ENCODE results near the gene NEGR1. TPM values are rescaled to one million over a fixed set of nuclear protein-coding genes. Genes with fewer than 3 reads are reported as not detected.

NEGR1 gene
- total RNA-seq, 1 experiment from 2014 or later: 19.2 TPM

- H3K27ac Mint-ChIP-seq (ENCODE audit: unreplicated experiment): no peak overlapping the region
These were observed 631.1 kb downstream of the NEGR1 start for GRCh38 chr1:71651214-71651613.

GRCh38 chr1:71650119-71650518 is 632.2 kb downstream of the NEGR1 start:
- intact Hi-C loops (cut with micrococcal nuclease; ENCODE audit: unreplicated experiment): no loop called here
- H3K4me1 Mint-ChIP-seq (ENCODE audit: low read depth, unreplicated experiment): no peaks in the 10 kb centered on the region
- BruUV-seq (replicated peaks): no TSS peak
- no peaks in the 10 kb centered on the region for H3K27me3 Mint-ChIP-seq (ENCODE audit: unreplicated experiment)
- H3K4me3 Mint-ChIP-seq (ENCODE audit: low read depth, unreplicated experiment): no peak overlapping the region
- H3K36me3 Mint-ChIP-seq (ENCODE audit: insufficient read depth, unreplicated experiment): no peaks in the 10 kb centered on the region
- TF ChIP-seq CTCF (IDR thresholded peaks at IDR 0.05; ENCODE audit: unreplicated experiment): no peak
- H3K9me3 Mint-ChIP-seq (ENCODE audit: low read depth, unreplicated experiment): no peaks in the 10 kb centered on the region
- DNase-seq: no peak
- CTCF ChIA-PET: interaction anchor here (0.5 kb wide), 1 partner anchor 246 kb away, joined by 3 read pairs; no protein-coding TSS in a partner anchor
- H3K27ac Mint-ChIP-seq (ENCODE audit: unreplicated experiment): no peak overlapping the region

More at GRCh38 chr1:71651214-71651613, 631.1 kb downstream of the NEGR1 start:
- Mint-ChIP-seq H3K9me3 (ENCODE audit: low read depth, unreplicated experiment) (no peaks in the 10 kb centered on the region), H3K4me3 (ENCODE audit: low read depth, unreplicated experiment) (no peak overlapping the region), H3K4me1 (ENCODE audit: low read depth, unreplicated experiment) (no peaks in the 10 kb centered on the region), H3K27me3 (ENCODE audit: unreplicated experiment) (no peaks in the 10 kb centered on the region), H3K36me3 (ENCODE audit: insufficient read depth, unreplicated experiment) (no peaks in the 10 kb centered on the region)
- DNase-seq: no peak
- CTCF ChIA-PET: no interaction called here
- intact Hi-C loops (cut with micrococcal nuclease; ENCODE audit: unreplicated experiment): no loop called here
- TF ChIP-seq CTCF (IDR thresholded peaks at IDR 0.05; ENCODE audit: unreplicated experiment): no peak
- no TSS peak for BruUV-seq (replicated peaks)

- no peak for TF ChIP-seq CTCF (IDR thresholded peaks at IDR 0.05; ENCODE audit: unreplicated experiment)
- H3K4me3 Mint-ChIP-seq (ENCODE audit: low read depth, unreplicated experiment): no peak overlapping the region
- no peaks in the 10 kb centered on the region for H3K27me3 Mint-ChIP-seq (ENCODE audit: unreplicated experiment)
- no peaks in the 10 kb centered on the region for H3K36me3 Mint-ChIP-seq (ENCODE audit: insufficient read depth, unreplicated experiment)
- no peaks in the 10 kb centered on the region for H3K4me1 Mint-ChIP-seq (ENCODE audit: low read depth, unreplicated experiment)
- no peaks in the 10 kb centered on the region for H3K9me3 Mint-ChIP-seq (ENCODE audit: low read depth, unreplicated experiment)
- DNase-seq: no peak
- no TSS peak for BruUV-seq (replicated peaks)
- CTCF ChIA-PET: interaction anchor here (0.5 kb wide), 1 partner anchor 247 kb away, joined by 3 read pairs; no protein-coding TSS in a partner anchor
- no peak overlapping the region for H3K27ac Mint-ChIP-seq (ENCODE audit: unreplicated experiment)
- intact Hi-C loops (cut with micrococcal nuclease; ENCODE audit: unreplicated experiment): no loop called here
These were observed 632.7 kb downstream of the NEGR1 start for GRCh38 chr1:71649608-71650007.

GRCh38 chr1:71647513-71648300 is 634.6 kb downstream of the NEGR1 start:
- no peak overlapping the region for H3K27ac Mint-ChIP-seq (ENCODE audit: unreplicated experiment)
- DNase-seq: no peak
- intact Hi-C loops (cut with micrococcal nuclease; ENCODE audit: unreplicated experiment): no loop called here
- H3K4me1 Mint-ChIP-seq (ENCODE audit: low read depth, unreplicated experiment): no peaks in the 10 kb centered on the region
- peaks cover 4% of the 10 kb centered on the region for H3K9me3 Mint-ChIP-seq (ENCODE audit: low read depth, unreplicated experiment)
- no peak overlapping the region for H3K4me3 Mint-ChIP-seq (ENCODE audit: low read depth, unreplicated experiment)
- no TSS peak for BruUV-seq (replicated peaks)
- no peaks in the 10 kb centered on the region for H3K27me3 Mint-ChIP-seq (ENCODE audit: unreplicated experiment)
- TF ChIP-seq CTCF (IDR thresholded peaks at IDR 0.05; ENCODE audit: unreplicated experiment): no peak
- CTCF ChIA-PET: no interaction called here
- no peaks in the 10 kb centered on the region for H3K36me3 Mint-ChIP-seq (ENCODE audit: insufficient read depth, unreplicated experiment)

All from Calu3 (cell line).